WTC11 (cell line): ENCODE results near the gene EMP2. TPM values are rescaled to one million over a fixed set of nuclear protein-coding genes. Genes with fewer than 3 reads are reported as not detected.
A peak's percentile ranks its signal among the peaks of the same experiment; 100 is the strongest.

Experiments
- ATAC-seq: fragments of 200-7000 bp; cut with Tn5 transposase; 2 replicates; pipeline ENCODE4 v1.10.0; 2021; ENCODE audit warnings: mild to moderate bottlenecking, moderate library complexity
- CTCF ChIA-PET: fragments of 300-600 bp; sonication (Branson Sonifier 250); formaldehyde crosslinking; loops from one replicate; lab custom pipeline; 2021; ENCODE audit warnings: antibody characterized with exemption; lab: Charles Lee
- POLR2A ChIA-PET: fragments of 350-600 bp; sonication (Branson Sonifier 250); formaldehyde crosslinking; loops from one replicate; lab custom pipeline; 2021; ENCODE audit warnings: antibody characterized with exemption; lab: Charles Lee
- DNase-seq: peaks from one replicate; pipeline ENCODE4 v3.0.0; 2021; ENCODE audit warnings: low spot score
- H3K27ac Mint-ChIP-seq: 2 replicates; pipeline ENCODE4 v1.8.0; 2021; ENCODE audit warnings: mixed read lengths
- H3K27me3 Mint-ChIP-seq: 2 replicates; pipeline ENCODE4 v1.8.0; 2021; ENCODE audit warnings: low read depth, mild to moderate bottlenecking, moderate library complexity, mixed read lengths
- H3K36me3 Mint-ChIP-seq: 2 replicates; pipeline ENCODE4 v1.8.0; 2021; ENCODE audit warnings: mixed read lengths
- H3K4me1 Mint-ChIP-seq: 2 replicates; pipeline ENCODE4 v1.8.0; 2022; ENCODE audit warnings: mixed read lengths
- H3K4me3 Mint-ChIP-seq: 2 replicates; pipeline ENCODE4 v1.8.0; 2021; ENCODE audit warnings: mild to moderate bottlenecking, moderate library complexity, mixed read lengths
- H3K9me3 Mint-ChIP-seq: 2 replicates; pipeline ENCODE4 v1.8.0; 2021; ENCODE audit warnings: mixed read lengths
- ATF1 ChIP-seq: sonication (generic); formaldehyde crosslinking; IDR thresholded peaks from 2 replicates; pipeline ENCODE4 v1.8.1; 2023; ENCODE audit warnings: mild to moderate bottlenecking, moderate library complexity, missing genetic modification reagents
- ATF2 ChIP-seq: sonication (generic); formaldehyde crosslinking; IDR thresholded peaks from 2 replicates; pipeline ENCODE4 v1.8.1; 2022; ENCODE audit warnings: low read depth, missing genetic modification reagents, borderline replicate concordance
- E2F1 ChIP-seq: sonication (generic); formaldehyde crosslinking; IDR thresholded peaks from 2 replicates; pipeline ENCODE4 v1.8.0; 2022; ENCODE audit warnings: mild to moderate bottlenecking, missing genetic modification reagents
- EMX1 ChIP-seq: fragments of 250-450 bp; sonication (Bioruptor Pico); IDR thresholded peaks from 2 replicates; pipeline ENCODE4 v1.8.0; 2021; ENCODE audit warnings: mild to moderate bottlenecking
- GRHL2 ChIP-seq: fragments of 250-450 bp; sonication (Bioruptor Pico); IDR thresholded peaks from 2 replicates; pipeline ENCODE4 v1.8.0; 2022; ENCODE audit warnings: mild to moderate bottlenecking, moderate library complexity; ENCODE audit not compliant: insufficient replicate concordance, severe bottlenecking
- GTF2I ChIP-seq: fragments of 250-450 bp; sonication (Bioruptor Pico); conservative IDR thresholded peaks from 2 replicates; pipeline ENCODE4 v1.4.0; 2021; ENCODE audit warnings: mild to moderate bottlenecking
- HMGA2 ChIP-seq: fragments of 250-450 bp; sonication (Bioruptor Pico); IDR thresholded peaks from 2 replicates; pipeline ENCODE4 v1.4.0; 2021; ENCODE audit warnings: mild to moderate bottlenecking, moderate library complexity
- HMGXB4 ChIP-seq: sonication (generic); formaldehyde crosslinking; IDR thresholded peaks from 2 replicates; pipeline ENCODE4 v1.8.1; 2023; ENCODE audit warnings: mild to moderate bottlenecking, moderate library complexity, missing genetic modification reagents
- MYBL2 ChIP-seq: sonication (generic); formaldehyde crosslinking; IDR thresholded peaks from 2 replicates; pipeline ENCODE4 v1.8.1; 2023; ENCODE audit warnings: mild to moderate bottlenecking, moderate library complexity, missing genetic modification reagents
- NFE2L1 ChIP-seq: sonication (generic); formaldehyde crosslinking; IDR thresholded peaks from 2 replicates; pipeline ENCODE4 v1.8.1; 2023; ENCODE audit warnings: missing genetic modification reagents
- RORB ChIP-seq: fragments of 250-450 bp; sonication (Bioruptor Pico); IDR thresholded peaks from 2 replicates; pipeline ENCODE4 v1.9.0; 2021; ENCODE audit warnings: mild to moderate bottlenecking
- TP53 ChIP-seq: sonication (generic); formaldehyde crosslinking; IDR thresholded peaks from 2 replicates; pipeline ENCODE4 v1.8.1; 2023; ENCODE audit warnings: mild to moderate bottlenecking, missing genetic modification reagents
- USF1 ChIP-seq: sonication (generic); formaldehyde crosslinking; IDR thresholded peaks from 2 replicates; pipeline ENCODE4 v1.8.0; 2022; ENCODE audit warnings: mild to moderate bottlenecking, missing genetic modification reagents
- ZBTB43 ChIP-seq: sonication (generic); formaldehyde crosslinking; IDR thresholded peaks from 2 replicates; pipeline ENCODE4 v1.8.1; 2023; ENCODE audit warnings: mild to moderate bottlenecking, missing genetic modification reagents
- ZSCAN18 ChIP-seq: fragments of 250-450 bp; sonication (Bioruptor Pico); IDR thresholded peaks from 2 replicates; pipeline ENCODE4 v2.1.2; 2022; ENCODE audit warnings: mild to moderate bottlenecking, moderate library complexity
- total RNA-seq: library from RNA; stranded (reverse); gene quantifications from 3 replicates; pipeline ENCODE4 v1.2.3, GENCODE V29; 2021

Gene EMP2
- total RNA-seq, 1 experiment from 2014 or later: 16.4 TPM

GRCh38 chr16:10579575-10579964 is 828 bp downstream of the EMP2 start:
- peaks cover 10% of the 10 kb centered on the region for H3K27me3 Mint-ChIP-seq
- no peak overlapping the region for H3K27ac Mint-ChIP-seq
- ATAC-seq (no peak), DNase-seq (no peak)
- peaks cover 8% of the 10 kb centered on the region; the same call in 1 of the 2 replicates for H3K9me3 Mint-ChIP-seq
- H3K4me3 Mint-ChIP-seq: peak overlapping the region; percentile 62
- H3K36me3 Mint-ChIP-seq: no peaks in the 10 kb centered on the region
- H3K4me1 Mint-ChIP-seq: peaks cover 58% of the 10 kb centered on the region
- TF ChIP-seq GRHL2 (no peak), RORB (CRISPR knock-in tag) (no peak), ZSCAN18 (CRISPR knock-in tag) (no peak)
- POLR2A ChIA-PET: interaction anchor here (1.0 kb wide), 1 partner anchor 40 kb away, joined by 3 read pairs; no protein-coding TSS in a partner anchor
- CTCF ChIA-PET: interaction anchor here (0.6 to 3.4 kb wide), 17 partner anchors 9 to 339 kb away, joined by 3 to 32 read pairs (median 4); no protein-coding TSS in a partner anchor

GRCh38 chr16:10578474-10579316 is 1.7 kb downstream of the EMP2 start:
- H3K36me3 Mint-ChIP-seq: no peaks in the 10 kb centered on the region
- H3K27me3 Mint-ChIP-seq: peaks cover 10% of the 10 kb centered on the region
- TF ChIP-seq HMGXB4 (CRISPR knock-in tag) (no peak), USF1 (CRISPR knock-in tag) (no peak), NFE2L1 (CRISPR knock-in tag) (no peak), RORB (CRISPR knock-in tag) (no peak), ZBTB43 (no peak), EMX1 (CRISPR knock-in tag) (no peak)
- ChIA-PET POLR2A (no interaction called here), CTCF (interaction anchor here (0.6 to 4.0 kb wide), 18 partner anchors 8 to 340 kb away, joined by 3 to 32 read pairs (median 4); no protein-coding TSS in a partner anchor)
- H3K4me1 Mint-ChIP-seq: peaks cover 56% of the 10 kb centered on the region
- H3K4me3 Mint-ChIP-seq: no peak overlapping the region
- H3K9me3 Mint-ChIP-seq: peaks cover 7% of the 10 kb centered on the region; the same call in 1 of the 2 replicates
- no peak for DNase-seq
- H3K27ac Mint-ChIP-seq: no peak overlapping the region
- ATAC-seq: no peak

- H3K27ac Mint-ChIP-seq: 0 out of 2 replicates have a peak overlapping the region, but pooled peaks have one; percentile 6
- H3K9me3 Mint-ChIP-seq: no peaks in the 10 kb centered on the region
- CTCF ChIA-PET: interaction anchor here (0.9 to 4.0 kb wide), 6 partner anchors 11 to 160 kb away, joined by 3 to 22 read pairs (median 3); no protein-coding TSS in a partner anchor
- ATAC-seq: peak; percentile 14
- H3K36me3 Mint-ChIP-seq: no peaks in the 10 kb centered on the region
- H3K4me1 Mint-ChIP-seq: peaks cover 48% of the 10 kb centered on the region
- peak overlapping the region; percentile 15 for H3K4me3 Mint-ChIP-seq
- TF ChIP-seq TP53: no peak
- TF ChIP-seq ATF1 (CRISPR knock-in tag): no peak
- TF ChIP-seq E2F1: no peak
- no peak for TF ChIP-seq HMGA2
- no peak for TF ChIP-seq ATF2
- no peak for TF ChIP-seq GTF2I (CRISPR knock-in tag)
- no peak for TF ChIP-seq MYBL2 (CRISPR knock-in tag)
- TF ChIP-seq, all 79 proteins: peak for 0
- DNase-seq: peak; percentile 32
- H3K27me3 Mint-ChIP-seq: peaks cover 10% of the 10 kb centered on the region
- POLR2A ChIA-PET: interaction anchor here (0.8 kb wide), 1 partner anchor 155 kb away, joined by 3 read pairs; no protein-coding TSS in a partner anchor
Observed at GRCh38 chr16:10577305-10578202, 2.8 kb downstream of the EMP2 start.
